Peyer's patch (tissue), 4 donors: ENCODE data around the gene TMSB4X.

Experiments
- POLR2A ChIP-seq, 2 donors: fragments of 450-650 bp; IDR thresholded peaks; one replicate each; pipeline ENCODE4 v1.5.1; 2017; ENCODE audit warnings: antibody characterized with exemption in 2 of 2, mild to moderate bottlenecking in 2 of 2, moderate library complexity in 2 of 2
- TF ChIP-seq, protein P1 (sequence below), 6 experiments: fragments of 450-650 bp in 4 of 6; fragments of 200-600 bp in 2 of 6; sonication (generic) in 1 of 6; IDR thresholded peaks; one replicate each; pipeline ENCODE4 v1.5.1; 2017 to 2019; ENCODE audit warnings: antibody characterized with exemption in 6 of 6, mild to moderate bottlenecking in 3 of 6, moderate library complexity in 1 of 6

DNA sequence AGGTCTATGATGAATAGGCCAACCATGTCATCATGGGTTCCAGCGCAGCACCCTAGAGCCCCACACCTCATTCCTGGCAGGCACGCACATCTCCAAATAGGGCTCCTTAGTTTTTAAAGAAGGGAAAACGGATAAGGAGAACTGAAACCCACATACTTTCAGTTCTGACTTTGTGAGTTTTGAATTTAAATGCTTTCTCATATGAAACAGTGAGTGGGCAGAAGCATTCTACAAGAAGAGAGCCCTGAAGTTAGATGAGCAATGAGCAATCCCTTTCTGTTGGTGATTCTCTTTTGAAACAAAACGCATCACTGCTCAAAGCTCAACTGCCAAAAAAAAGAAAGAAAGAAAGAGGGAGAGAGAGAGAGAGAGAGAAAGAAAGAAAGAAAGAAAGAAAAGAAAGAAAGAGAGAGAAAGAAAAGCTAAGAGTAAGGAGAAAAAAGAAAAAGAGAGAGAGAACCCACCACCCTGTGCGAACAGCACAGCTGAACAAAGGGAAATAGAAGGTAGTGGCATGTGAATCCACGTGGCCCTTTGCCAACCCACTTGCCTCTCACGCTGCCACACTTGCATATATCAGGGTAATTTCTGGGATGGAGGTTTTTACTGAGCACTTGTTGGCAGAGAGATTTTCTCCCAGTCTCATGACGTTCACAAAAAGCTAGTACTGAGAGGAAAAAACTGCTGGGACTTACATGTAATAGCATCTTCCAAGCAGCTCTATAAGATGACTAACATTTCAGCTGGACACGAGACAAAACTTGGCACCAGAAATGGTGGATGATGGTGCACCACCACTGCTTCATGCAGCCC is 31.0 kb downstream of the TMSB4X start:
- TF ChIP-seq, protein P1, sequence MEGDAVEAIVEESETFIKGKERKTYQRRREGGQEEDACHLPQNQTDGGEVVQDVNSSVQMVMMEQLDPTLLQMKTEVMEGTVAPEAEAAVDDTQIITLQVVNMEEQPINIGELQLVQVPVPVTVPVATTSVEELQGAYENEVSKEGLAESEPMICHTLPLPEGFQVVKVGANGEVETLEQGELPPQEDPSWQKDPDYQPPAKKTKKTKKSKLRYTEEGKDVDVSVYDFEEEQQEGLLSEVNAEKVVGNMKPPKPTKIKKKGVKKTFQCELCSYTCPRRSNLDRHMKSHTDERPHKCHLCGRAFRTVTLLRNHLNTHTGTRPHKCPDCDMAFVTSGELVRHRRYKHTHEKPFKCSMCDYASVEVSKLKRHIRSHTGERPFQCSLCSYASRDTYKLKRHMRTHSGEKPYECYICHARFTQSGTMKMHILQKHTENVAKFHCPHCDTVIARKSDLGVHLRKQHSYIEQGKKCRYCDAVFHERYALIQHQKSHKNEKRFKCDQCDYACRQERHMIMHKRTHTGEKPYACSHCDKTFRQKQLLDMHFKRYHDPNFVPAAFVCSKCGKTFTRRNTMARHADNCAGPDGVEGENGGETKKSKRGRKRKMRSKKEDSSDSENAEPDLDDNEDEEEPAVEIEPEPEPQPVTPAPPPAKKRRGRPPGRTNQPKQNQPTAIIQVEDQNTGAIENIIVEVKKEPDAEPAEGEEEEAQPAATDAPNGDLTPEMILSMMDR (IDR thresholded peaks at IDR 0.05) = no peak
- no peak for TF ChIP-seq POLR2A (IDR thresholded peaks at IDR 0.05)
